ENCODE measurements around the gene TMEM145.
A peak's percentile ranks its signal among the peaks of the same experiment; 100 is the strongest.
"Not testable (repeated sequence)": the region's sequence is repeated elsewhere in the genome, so short reads cannot be mapped to it uniquely, and the experiment has no call there.

TMEM145 gene

GRCh38 chr19:42316223-42317211 is 3.4 kb downstream of the TMEM145 start:
- no peak for DNase-seq

- no peak for DNase-seq
Measured at GRCh38 chr19:42317535-42317934, 4.4 kb downstream of the TMEM145 start.

- no peak for DNase-seq
Measured at GRCh38 chr19:42322305-42322704, 9.2 kb downstream of the TMEM145 start.

GRCh38 chr19:42323473-42323851 is 10.4 kb downstream of the TMEM145 start:
- no peak for DNase-seq

GRCh38 chr19:42323852-42324654 is 10.9 kb downstream of the TMEM145 start:
- no peak for DNase-seq

GRCh38 chr19:42324655-42325307 is 11.7 kb downstream of the TMEM145 start:
- DNase-seq: no peak

- DNase-seq: peak; percentile 98 to 99
Measured at GRCh38 chr19:42325308-42325895, 12.3 kb downstream of the TMEM145 start, which contains the start of gene MEGF8. Gene MEGF8 (plus strand): TSS chr19:42325635. CDS start chr19:42326244, 609 bp downstream.

GRCh38 chr19:42325896-42326771 is 13.0 kb downstream of the TMEM145 start:
- peak in 1 of 2 experiments; percentile 55 for DNase-seq

- no peak for DNase-seq
Measured at GRCh38 chr19:42326969-42327368, 13.9 kb downstream of the TMEM145 start.

- no peak for DNase-seq
Measured at GRCh38 chr19:42327381-42327780, 14.3 kb downstream of the TMEM145 start.

- DNase-seq: no peak
Measured at GRCh38 chr19:42328106-42328505, 15.0 kb downstream of the TMEM145 start.

- DNase-seq: no peak
Measured at GRCh38 chr19:42328854-42329253, 15.7 kb downstream of the TMEM145 start.

GRCh38 chr19:42330241-42330711 is 17.2 kb downstream of the TMEM145 start:
- DNase-seq: peak; percentile 35 to 79

- not testable (repeated sequence) for DNase-seq
Measured at GRCh38 chr19:42331333-42331732, 18.2 kb downstream of the TMEM145 start.

GRCh38 chr19:42332059-42332458 is 18.9 kb downstream of the TMEM145 start:
- DNase-seq: no peak

GRCh38 chr19:42333018-42333417 is 19.9 kb downstream of the TMEM145 start:
- DNase-seq: no peak

- no peak for DNase-seq
Measured at GRCh38 chr19:42333975-42334696, 21.0 kb downstream of the TMEM145 start.

GRCh38 chr19:42334697-42335373 is 21.7 kb downstream of the TMEM145 start:
- no peak for DNase-seq

- no peak for DNase-seq
Measured at GRCh38 chr19:42335374-42335936, 22.3 kb downstream of the TMEM145 start.

GRCh38 chr19:42335971-42336370 is 22.9 kb downstream of the TMEM145 start:
- DNase-seq: no peak
